Natural killer cell treated with Interleukin-12 subunit alpha and Interleukin-12 subunit beta and Interleukin-15 and Interleukin-18, amount 100 ng/mL, for 72 hours (primary cell): ENCODE results near the gene TRUB1. TPM values are rescaled to one million over a fixed set of nuclear protein-coding genes. Genes with fewer than 3 reads are reported as not detected.

ENCODE experiments used
- ATAC-seq, 2 donors: fragments of 150-1000 bp; cut with Tn5 transposase in 1 of 2; sonication (Bioruptor Pico), chemical (Tn5 transposase) in 1 of 2; 2 replicates each; pipeline ENCODE4 v1.10.0; 2021
- DNase-seq: peaks from one replicate; pipeline ENCODE4 v3.0.0; 2022; ENCODE audit warnings: low spot score
- H3K27ac Mint-ChIP-seq, 2 donors: 1 replicate in 1 of 2; 2 replicates in 1 of 2; pipeline ENCODE4 v1.8.0; 2022; ENCODE audit warnings: mixed read lengths in 2 of 2, mild to moderate bottlenecking in 1 of 2, moderate library complexity in 1 of 2
- H3K27me3 Mint-ChIP-seq, 2 donors: 1 replicate in 1 of 2; 2 replicates in 1 of 2; pipeline ENCODE4 v1.8.0; 2022; ENCODE audit warnings: mixed read lengths in 2 of 2
- H3K36me3 Mint-ChIP-seq: one replicate; pipeline ENCODE4 v1.8.0; 2022; ENCODE audit warnings: mixed read lengths
- H3K4me1 Mint-ChIP-seq, 2 donors: 1 replicate in 1 of 2; 2 replicates in 1 of 2; pipeline ENCODE4 v1.8.0; 2022; ENCODE audit warnings: low read depth in 2 of 2, mixed read lengths in 2 of 2, mild to moderate bottlenecking in 1 of 2
- H3K4me3 Mint-ChIP-seq: one replicate; pipeline ENCODE4 v1.8.0; 2022; ENCODE audit warnings: mixed read lengths
- H3K9me3 Mint-ChIP-seq: 2 replicates; pipeline ENCODE4 v1.8.0; 2022; ENCODE audit warnings: mixed read lengths
- total RNA-seq, 2 donors: library from RNA; stranded (reverse); gene quantifications; one replicate each; pipeline ENCODE4 v1.2.3, GENCODE V29; 2022

TRUB1 gene
- total RNA-seq, 2 donors from 2014 or later, result 10.4 to 19.4 TPM

DNA sequence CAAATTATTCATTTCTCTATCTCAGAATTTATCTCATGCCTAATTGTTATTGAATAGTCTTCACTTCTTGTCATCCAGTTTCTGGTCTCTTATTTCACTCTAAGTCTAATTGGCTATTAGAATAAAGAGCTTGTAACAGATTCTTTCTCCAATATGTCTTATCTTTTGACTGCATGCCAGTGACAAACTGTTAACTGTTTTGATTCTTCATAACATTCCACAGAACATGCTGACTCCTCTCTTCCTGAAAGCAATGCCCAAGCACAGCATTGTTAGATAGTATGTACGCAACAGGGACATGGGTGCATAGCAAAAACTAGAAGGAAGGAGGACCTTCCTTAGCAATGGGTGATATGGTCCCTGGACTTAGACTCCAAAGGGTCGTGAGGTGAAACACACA lies 65.4 kb downstream of the TRUB1 start:
- no peak for DNase-seq
- H3K4me1 Mint-ChIP-seq, result no peaks in the 10 kb centered on the region

DNA sequence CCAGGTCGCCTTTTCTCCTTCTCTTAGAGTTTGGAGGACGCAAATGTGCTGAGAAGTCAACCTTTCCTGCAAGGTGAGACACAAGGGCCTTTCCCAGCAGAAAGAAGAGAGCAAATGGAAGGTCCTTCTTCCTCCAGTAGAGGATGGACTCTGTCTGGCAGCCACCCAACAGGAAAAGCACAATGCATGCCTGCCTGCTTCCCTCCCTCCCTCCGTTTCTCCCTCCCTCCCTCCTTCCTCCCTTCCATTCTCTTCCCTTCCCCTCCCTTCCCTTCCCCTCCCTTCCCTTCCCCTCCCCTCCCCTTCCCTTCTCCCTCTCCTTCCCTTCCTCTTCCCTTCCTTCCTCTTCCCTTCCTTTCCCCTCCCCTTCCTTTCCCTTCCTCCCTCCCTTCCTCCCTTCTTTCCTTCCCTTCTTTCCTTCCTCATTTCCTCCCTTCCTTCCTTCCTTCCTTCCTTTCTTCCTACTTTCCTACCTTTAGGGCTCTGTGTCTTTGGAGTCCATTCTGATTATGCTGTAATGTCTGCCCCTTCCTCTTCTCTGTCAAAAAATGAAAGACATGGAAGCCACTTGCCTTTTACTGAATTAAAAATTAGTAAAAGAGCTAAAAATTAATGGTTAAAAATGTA lies 66.4 kb downstream of the TRUB1 start:
- Mint-ChIP-seq H3K36me3 (no peaks in the 10 kb centered on the region), H3K27ac (no peak overlapping the region), H3K9me3 (no peaks in the 10 kb centered on the region), H3K27me3 (peaks cover 10 to 25% of the 10 kb centered on the region in 2 donors), H3K4me1 (no peaks in the 10 kb centered on the region), H3K4me3 (no peak overlapping the region)
- no peak for ATAC-seq
- DNase-seq, result no peak

More for the DNA sequence above, 65.4 kb downstream of the TRUB1 start:
- Mint-ChIP-seq H3K27ac (no peak overlapping the region), H3K27me3 (peaks cover 5 to 17% of the 10 kb centered on the region in 2 donors), H3K36me3 (no peaks in the 10 kb centered on the region), H3K9me3 (no peaks in the 10 kb centered on the region), H3K4me3 (no peak overlapping the region)
- ATAC-seq, result no peak

DNA sequence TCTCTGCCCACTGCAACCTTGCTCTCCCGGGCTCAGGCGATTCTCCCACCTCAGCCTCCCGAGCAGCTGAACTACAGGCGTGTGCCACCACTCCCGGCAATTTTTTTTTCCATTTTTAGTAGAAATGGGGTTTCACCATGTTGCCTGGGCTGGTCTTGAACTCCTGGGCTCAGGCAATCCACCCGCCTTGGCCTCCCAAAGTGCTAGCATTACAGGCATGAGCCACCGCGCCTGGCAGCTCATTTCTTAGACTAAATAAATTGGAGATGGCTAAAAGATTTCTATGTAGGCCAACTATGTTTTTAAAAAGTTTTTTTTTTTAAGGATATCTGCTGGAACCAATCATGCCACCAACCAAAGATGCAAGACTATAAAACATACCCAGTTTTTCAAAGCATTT lies 67.8 kb downstream of the TRUB1 start:
- Mint-ChIP-seq H3K4me3 (no peak overlapping the region), H3K27ac (no peak overlapping the region), H3K4me1 (no peaks in the 10 kb centered on the region), H3K9me3 (no peaks in the 10 kb centered on the region), H3K27me3 (peaks cover 13 to 29% of the 10 kb centered on the region in 2 donors), H3K36me3 (no peaks in the 10 kb centered on the region)
- DNase-seq (no peak), ATAC-seq (no peak)

DNA sequence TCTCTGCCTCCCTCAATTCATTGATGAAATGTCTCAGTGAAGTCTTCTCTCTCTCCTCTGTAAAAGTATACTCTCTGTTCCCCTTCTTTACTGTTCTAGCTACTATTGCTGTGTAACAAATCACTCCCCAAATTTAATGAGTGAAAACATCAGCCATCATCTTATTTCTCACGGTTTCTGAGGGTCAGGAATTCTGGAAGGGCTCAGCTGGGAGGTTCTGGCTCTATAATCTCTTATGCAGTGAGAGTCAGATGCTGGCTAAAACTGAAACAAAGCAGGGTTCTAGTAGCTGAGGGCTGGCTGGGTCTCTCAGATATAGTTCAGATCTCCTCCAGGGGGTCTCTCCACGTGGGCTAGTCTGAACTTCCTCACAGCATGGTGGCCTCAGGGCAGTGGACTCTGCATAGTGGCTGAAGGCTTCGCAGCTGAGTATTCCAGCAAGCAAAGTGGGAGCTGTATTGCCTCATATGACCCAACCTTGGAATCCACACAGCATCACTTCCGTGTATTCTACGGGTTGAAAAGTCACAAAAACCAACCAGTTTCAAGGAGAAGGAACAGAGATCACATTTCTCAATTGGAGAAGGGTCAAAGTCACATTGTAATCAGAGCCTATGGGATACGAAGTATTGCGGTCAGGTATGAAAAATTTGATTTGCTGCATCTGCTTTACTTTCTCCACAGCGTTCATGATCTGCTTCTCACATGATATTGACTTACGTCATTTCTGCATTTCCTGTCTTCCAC lies 80.4 kb downstream of the TRUB1 start:
- H3K27me3 Mint-ChIP-seq, result peaks cover 15 to 25% of the 10 kb centered on the region in 2 donors
- DNase-seq, result no peak
- H3K27ac Mint-ChIP-seq, result no peak overlapping the region
- no peaks in the 10 kb centered on the region for H3K4me1 Mint-ChIP-seq
- ATAC-seq, result peak in 1 of 2 donors; percentile 15
- H3K4me3 Mint-ChIP-seq, result no peak overlapping the region
- H3K36me3 Mint-ChIP-seq, result no peaks in the 10 kb centered on the region
- H3K9me3 Mint-ChIP-seq, result peaks cover 3% of the 10 kb centered on the region

DNA sequence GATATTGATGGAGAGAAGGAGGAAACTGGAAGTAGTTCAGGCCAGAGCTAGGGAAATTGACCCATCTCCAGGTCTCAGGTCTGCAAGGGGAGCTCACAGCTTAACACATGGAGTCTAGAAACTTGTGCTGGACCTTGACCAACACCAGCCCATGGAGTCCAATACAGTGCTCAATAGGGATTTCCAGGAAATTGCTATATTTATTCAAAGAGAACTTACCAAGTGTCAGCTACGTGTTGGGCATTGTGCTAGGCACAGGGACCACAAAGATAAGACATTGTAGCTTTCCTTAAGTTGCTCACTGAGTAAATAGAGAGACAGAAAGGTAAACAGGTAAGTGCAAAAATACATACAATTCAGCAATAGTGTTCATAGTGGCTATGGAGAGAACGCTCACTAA lies 82.5 kb downstream of the TRUB1 start:
- no peak for ATAC-seq

DNA sequence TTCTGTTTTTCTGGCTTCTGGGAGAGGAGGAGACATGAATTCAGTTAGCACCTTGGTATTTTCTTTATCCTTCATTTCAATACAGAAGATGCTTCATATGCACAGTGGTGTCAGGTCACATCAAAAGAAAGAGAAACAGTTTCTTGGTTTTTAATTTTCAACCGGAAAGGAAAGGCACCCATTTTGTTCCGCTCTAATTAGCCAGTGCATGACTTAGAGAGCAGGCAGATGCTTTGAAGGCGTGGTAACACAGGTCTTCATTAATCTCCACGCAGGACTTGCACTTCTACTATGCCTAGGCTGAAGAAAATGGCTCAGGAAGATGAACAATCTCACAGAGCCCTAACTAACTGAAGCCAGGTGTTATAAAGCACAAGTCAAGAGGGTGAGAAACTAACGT lies 84.7 kb downstream of the TRUB1 start:
- Mint-ChIP-seq H3K36me3 (no peaks in the 10 kb centered on the region), H3K27me3 (peaks cover 18 to 27% of the 10 kb centered on the region in 2 donors), H3K27ac (no peak overlapping the region), H3K9me3 (peaks cover 3% of the 10 kb centered on the region), H3K4me3 (no peak overlapping the region), H3K4me1 (no peaks in the 10 kb centered on the region)
- DNase-seq, result no peak
- no peak for ATAC-seq

More for the DNA sequence above, 82.5 kb downstream of the TRUB1 start:
- H3K27ac Mint-ChIP-seq, result no peak overlapping the region
- peaks cover 24 to 38% of the 10 kb centered on the region in 2 donors for H3K27me3 Mint-ChIP-seq
- no peaks in the 10 kb centered on the region for H3K4me1 Mint-ChIP-seq
- DNase-seq, result no peak
- peaks cover 3% of the 10 kb centered on the region for H3K9me3 Mint-ChIP-seq
- no peak overlapping the region for H3K4me3 Mint-ChIP-seq
- no peaks in the 10 kb centered on the region for H3K36me3 Mint-ChIP-seq

DNA sequence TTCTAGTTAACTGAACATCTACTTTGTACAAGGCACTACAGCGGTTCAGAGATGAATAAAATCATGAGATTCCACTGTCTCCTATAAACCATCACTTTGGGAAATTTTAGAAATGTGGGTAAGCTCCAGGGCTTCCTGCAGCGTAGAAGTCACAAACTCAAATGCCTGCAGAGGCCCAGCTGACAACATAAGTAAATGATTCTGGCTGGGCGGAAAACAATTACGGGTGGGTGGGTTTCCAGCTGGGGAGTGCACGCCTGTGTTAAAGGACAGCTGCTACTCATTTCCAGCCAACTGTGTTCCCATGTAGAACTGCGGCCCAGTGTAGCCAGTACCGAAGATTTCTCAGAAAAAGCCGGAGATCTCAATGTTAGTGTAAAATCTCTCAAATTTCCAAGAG lies 85.7 kb downstream of the TRUB1 start:
- no peak overlapping the region for H3K27ac Mint-ChIP-seq
- ATAC-seq (no peak), DNase-seq (no peak)
- H3K9me3 Mint-ChIP-seq, result no peaks in the 10 kb centered on the region
- no peaks in the 10 kb centered on the region for H3K36me3 Mint-ChIP-seq
- peaks cover 13 to 19% of the 10 kb centered on the region in 2 donors for H3K27me3 Mint-ChIP-seq
- no peak overlapping the region for H3K4me3 Mint-ChIP-seq
- H3K4me1 Mint-ChIP-seq, result no peaks in the 10 kb centered on the region

DNA sequence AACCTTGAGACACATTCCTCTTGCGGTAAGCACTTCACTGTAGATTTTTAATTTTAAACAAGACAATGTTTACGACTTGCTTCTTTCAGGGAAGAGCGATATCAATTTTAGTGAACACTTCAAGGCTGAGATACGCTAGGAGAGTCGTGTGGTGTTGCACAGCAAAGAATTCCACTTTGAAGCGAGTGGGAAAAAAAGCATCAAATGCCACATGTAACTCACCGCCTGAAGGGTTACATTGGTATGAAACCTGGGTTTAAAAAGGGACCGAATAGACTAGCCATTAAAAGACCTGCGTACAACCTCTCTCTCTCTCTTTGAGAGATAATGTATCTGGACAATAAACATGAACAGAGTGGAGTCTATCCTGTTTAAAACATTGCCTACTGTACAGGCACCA lies 86.4 kb downstream of the TRUB1 start:
- DNase-seq, result no peak
- Mint-ChIP-seq H3K9me3 (no peaks in the 10 kb centered on the region), H3K4me1 (no peaks in the 10 kb centered on the region), H3K27ac (no peak overlapping the region), H3K36me3 (no peaks in the 10 kb centered on the region), H3K27me3 (peaks cover 9 to 13% of the 10 kb centered on the region in 2 donors), H3K4me3 (no peak overlapping the region)
- ATAC-seq, result no peak

DNA sequence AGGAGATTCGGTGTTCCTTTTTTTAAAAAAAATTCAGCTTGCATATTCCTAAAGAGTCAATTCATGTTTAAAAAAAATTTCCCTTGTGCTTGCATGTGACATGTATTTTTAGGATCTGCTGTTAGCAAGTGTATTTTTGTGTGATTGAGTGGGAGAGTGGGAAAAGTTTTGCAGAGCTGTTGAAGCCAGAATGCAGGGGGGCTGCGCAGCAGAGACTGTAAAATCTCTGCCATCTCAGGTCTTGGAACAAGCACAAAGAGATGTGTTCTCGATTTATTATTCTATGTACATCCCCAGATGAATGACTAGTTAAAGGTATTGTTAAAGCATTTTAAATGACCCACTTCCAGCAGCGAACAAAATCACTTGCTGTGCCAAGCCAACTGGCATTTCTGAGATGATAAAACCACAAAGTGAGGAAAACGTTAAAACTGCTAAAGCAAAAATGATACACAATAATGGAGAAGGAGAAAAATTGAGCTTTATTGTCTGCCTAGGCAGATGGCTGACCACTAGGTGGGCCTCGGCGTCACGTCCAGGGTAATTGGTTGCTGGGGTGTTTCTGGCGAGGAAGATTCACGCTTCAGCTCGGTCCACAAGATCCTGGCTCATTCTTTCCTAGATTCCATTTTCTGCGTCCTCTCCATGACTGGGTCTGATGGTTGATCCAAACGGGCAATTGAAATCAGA lies 88.2 kb downstream of the TRUB1 start:
- DNase-seq (no peak), ATAC-seq (no peak)
- H3K27me3 Mint-ChIP-seq, result peaks cover 13% of the 10 kb centered on the region in 2 donors
- H3K4me1 Mint-ChIP-seq, result no peaks in the 10 kb centered on the region
- H3K9me3 Mint-ChIP-seq, result no peaks in the 10 kb centered on the region
- no peak overlapping the region for H3K4me3 Mint-ChIP-seq
- H3K36me3 Mint-ChIP-seq, result no peaks in the 10 kb centered on the region
- H3K27ac Mint-ChIP-seq, result no peak overlapping the region

DNA sequence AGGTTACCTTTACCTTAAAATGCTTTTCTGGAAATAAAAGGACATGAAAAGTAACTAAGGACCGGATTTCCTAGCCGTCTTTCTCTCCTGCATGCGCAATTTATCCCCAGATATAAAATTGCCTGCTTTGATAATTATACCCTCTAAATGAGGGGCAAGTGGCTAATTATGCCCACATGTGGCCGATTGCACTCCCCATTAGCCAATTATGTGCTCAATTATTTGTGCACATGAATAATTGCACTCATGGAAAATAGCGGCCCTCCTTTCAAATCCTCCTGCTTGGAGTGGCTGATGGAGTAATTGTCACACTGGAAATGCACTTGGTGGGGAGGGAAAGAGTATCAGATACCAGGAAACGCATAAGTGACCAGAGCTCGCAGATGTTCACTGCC lies 88.7 kb downstream of the TRUB1 start:
- Mint-ChIP-seq H3K4me3 (no peak overlapping the region), H3K36me3 (no peaks in the 10 kb centered on the region), H3K27ac (no peak overlapping the region), H3K4me1 (no peaks in the 10 kb centered on the region), H3K9me3 (no peaks in the 10 kb centered on the region), H3K27me3 (peaks cover 13% of the 10 kb centered on the region in 2 donors)
- DNase-seq (no peak), ATAC-seq (no peak)

Other genes with a start within 250 kb of the TRUB1 start
- 10 to 100 TPM; 16.4 to 23.9 TPM for gene FHIP2A, start 116.4 kb upstream of the TRUB1 start, total RNA-seq
- gene ATRNL1, start 155.2 kb downstream of the TRUB1 start, total RNA-seq, result not detected